Keratinocyte (primary cell): ENCODE results near the gene ADGRG6.

Source experiments
- EZH2 ChIP-seq: IDR thresholded peaks from one replicate; pipeline ENCODE4 v1.6.1; 2012; ENCODE audit warnings: inconsistent platforms, mild to moderate bottlenecking, low read length, moderate library complexity
- TF ChIP-seq, protein P1 (sequence below), 3 experiments: IDR thresholded peaks in 1 of 3; conservative IDR thresholded peaks in 1 of 3; optimal IDR thresholded peaks in 1 of 3; 2 replicates in 2 of 3; 3 replicates in 1 of 3; pipeline versions ENCODE3 to v1.5.1; 2011; ENCODE audit warnings: low read length in 3 of 3, mild to moderate bottlenecking in 3 of 3, moderate library complexity in 2 of 3, control low read depth in 1 of 3, inconsistent platforms in 1 of 3; ENCODE audit not compliant: insufficient read depth in 2 of 3; ENCODE audit errors: extremely low read depth in 1 of 3

DNA sequence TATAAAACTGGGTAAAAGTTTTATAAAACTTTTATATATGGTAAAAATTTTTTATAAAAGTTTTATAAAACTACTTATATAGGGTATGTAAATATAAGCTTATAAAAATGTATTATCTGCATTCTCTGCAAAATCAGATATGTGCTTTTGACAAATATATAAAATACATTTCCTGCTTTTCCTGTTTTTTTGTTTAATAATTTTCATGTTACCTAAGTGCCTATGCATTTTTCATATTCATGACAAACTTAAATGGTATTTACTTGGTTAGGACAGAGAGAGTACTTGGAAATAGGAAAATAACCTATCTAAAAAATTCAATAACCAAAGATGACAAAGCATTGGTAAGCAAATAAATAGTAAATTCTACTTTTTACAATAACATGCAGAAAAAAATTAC is 41.2 kb downstream of the ADGRG6 start:
- TF ChIP-seq, protein P1, sequence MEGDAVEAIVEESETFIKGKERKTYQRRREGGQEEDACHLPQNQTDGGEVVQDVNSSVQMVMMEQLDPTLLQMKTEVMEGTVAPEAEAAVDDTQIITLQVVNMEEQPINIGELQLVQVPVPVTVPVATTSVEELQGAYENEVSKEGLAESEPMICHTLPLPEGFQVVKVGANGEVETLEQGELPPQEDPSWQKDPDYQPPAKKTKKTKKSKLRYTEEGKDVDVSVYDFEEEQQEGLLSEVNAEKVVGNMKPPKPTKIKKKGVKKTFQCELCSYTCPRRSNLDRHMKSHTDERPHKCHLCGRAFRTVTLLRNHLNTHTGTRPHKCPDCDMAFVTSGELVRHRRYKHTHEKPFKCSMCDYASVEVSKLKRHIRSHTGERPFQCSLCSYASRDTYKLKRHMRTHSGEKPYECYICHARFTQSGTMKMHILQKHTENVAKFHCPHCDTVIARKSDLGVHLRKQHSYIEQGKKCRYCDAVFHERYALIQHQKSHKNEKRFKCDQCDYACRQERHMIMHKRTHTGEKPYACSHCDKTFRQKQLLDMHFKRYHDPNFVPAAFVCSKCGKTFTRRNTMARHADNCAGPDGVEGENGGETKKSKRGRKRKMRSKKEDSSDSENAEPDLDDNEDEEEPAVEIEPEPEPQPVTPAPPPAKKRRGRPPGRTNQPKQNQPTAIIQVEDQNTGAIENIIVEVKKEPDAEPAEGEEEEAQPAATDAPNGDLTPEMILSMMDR (optimal IDR thresholded peaks at IDR 0.05 in 1 of 3, IDR thresholded peaks at IDR 0.05 in 1 of 3, conservative IDR thresholded peaks at IDR 0.05 in 1 of 3; ENCODE audit: extremely low read depth in 1 of 3, insufficient read depth in 2 of 3, low read length in 3 of 3), result no peak
- no peak for TF ChIP-seq EZH2
